RWPE1 (cell line): ENCODE results near the gene ERCC2.
A peak's percentile ranks its signal among the peaks of the same experiment; 100 is the strongest.

Experiments used
- CTCF ChIA-PET: fragments of 350-600 bp; sonication (Branson Sonifier 250); formaldehyde crosslinking; extraction: SDS; loops from one replicate; lab custom pipeline; 2021; lab: Yijun Ruan, JAX
- POLR2A ChIA-PET: fragments of 400-600 bp; formaldehyde crosslinking; extraction: SDS; loops from one replicate; lab custom pipeline; 2020; ENCODE audit warnings: antibody characterized with exemption; ENCODE audit not compliant: low non-redundant PET; lab: Yijun Ruan, JAX
- DNase-seq: peaks from one replicate; pipeline ENCODE4 v3.0.0; 2012; ENCODE audit warnings: low spot score
- H3K27ac ChIP-seq: fragments of 450-650 bp; 2 replicates; pipeline ENCODE4 v1.5.1; 2017
- TF ChIP-seq, protein P1 (sequence below): fragments of 450-650 bp; conservative IDR thresholded peaks from 2 replicates; pipeline ENCODE4 v1.5.1; 2017; ENCODE audit warnings: low read depth, mild to moderate bottlenecking

Gene ERCC2

DNA sequence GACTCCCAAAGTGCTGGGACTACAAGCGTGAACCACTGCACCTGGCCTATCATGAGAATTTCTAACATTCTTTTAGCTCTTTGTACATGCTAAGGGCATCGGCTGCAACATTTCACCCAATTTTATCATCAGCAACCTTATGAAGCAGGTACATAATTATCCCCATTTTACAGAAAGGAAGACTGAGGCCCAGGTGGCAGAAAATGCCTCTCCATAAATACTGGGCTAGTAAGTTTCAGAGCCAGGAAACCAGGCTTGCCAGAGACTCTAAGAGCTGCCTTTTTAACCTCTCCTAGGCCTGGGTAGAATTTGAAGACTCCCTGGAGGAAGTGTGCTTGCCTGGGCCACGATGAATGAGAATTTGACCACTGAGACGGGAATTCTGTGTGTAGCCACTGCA is 2.2 kb downstream of the ERCC2 start:
- CTCF ChIA-PET: interaction anchor here (0.5 to 1.0 kb wide), 2 partner anchors 13 to 71 kb away, joined by 3 read pairs; no protein-coding TSS in a partner anchor

DNA sequence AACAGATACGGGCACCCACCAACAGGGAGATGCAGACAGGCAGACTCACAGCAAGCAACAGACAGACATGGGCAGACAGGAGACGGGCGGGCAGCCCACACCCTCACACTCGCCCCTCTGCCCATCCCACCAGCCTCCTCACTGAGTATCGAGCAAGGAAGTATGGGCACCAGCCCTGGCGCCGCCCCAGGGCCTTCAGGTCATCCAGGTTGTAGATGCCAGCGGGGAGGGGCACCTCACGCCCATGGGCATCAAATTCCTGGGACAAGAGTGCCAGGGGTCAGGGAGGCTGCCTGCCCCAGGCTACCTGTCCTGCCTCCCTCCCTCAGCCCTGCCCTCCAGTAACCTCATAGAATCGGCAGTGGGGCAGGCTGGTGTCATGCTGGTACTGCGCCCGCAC is 5.7 kb downstream of the ERCC2 start:
- ChIA-PET CTCF (no interaction called here), POLR2A (no interaction called here)
- TF ChIP-seq, protein P1, sequence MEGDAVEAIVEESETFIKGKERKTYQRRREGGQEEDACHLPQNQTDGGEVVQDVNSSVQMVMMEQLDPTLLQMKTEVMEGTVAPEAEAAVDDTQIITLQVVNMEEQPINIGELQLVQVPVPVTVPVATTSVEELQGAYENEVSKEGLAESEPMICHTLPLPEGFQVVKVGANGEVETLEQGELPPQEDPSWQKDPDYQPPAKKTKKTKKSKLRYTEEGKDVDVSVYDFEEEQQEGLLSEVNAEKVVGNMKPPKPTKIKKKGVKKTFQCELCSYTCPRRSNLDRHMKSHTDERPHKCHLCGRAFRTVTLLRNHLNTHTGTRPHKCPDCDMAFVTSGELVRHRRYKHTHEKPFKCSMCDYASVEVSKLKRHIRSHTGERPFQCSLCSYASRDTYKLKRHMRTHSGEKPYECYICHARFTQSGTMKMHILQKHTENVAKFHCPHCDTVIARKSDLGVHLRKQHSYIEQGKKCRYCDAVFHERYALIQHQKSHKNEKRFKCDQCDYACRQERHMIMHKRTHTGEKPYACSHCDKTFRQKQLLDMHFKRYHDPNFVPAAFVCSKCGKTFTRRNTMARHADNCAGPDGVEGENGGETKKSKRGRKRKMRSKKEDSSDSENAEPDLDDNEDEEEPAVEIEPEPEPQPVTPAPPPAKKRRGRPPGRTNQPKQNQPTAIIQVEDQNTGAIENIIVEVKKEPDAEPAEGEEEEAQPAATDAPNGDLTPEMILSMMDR: no peak
- DNase-seq: no peak
- H3K27ac ChIP-seq: peak overlapping the region; percentile 31

More for the DNA sequence above, 2.2 kb downstream of the ERCC2 start:
- POLR2A ChIA-PET: interaction anchor here (0.5 kb wide), 1 partner anchor 469 kb away, joined by 12 read pairs; no protein-coding TSS in a partner anchor
- TF ChIP-seq, protein P1: no peak
- DNase-seq: no peak
- H3K27ac ChIP-seq: peak overlapping the region; percentile 88

DNA sequence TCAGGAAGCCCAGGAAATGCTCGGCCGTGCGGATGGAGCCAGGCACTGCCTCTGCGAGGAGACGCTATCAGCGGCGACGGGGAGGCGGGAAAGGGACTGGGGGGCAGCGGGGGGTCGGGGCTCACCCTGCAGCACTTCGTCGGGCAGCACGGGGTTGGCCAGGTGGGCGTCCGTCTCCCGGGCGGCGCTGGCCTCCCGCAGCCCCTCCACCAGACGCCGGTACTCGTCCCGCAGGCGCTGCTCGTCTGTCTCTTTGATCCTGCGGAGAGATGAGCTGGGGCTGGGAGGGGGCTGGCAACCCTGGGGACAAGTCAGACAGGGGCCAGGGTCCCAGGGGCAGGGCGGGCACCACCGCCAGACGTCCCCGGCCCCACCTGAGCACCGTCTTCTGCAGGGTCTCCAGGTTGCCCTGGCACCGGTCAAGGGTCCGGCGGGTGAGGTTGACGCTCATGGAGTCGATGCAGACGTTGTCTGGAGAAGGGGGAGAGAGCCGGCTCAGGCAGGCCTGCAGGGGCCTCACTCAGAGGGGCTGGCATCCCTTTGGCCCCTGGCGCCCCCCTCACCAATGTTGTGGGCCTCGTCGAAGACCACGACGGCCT is 6.4 kb downstream of the ERCC2 start:
- TF ChIP-seq, protein P1: no peak
- ChIA-PET POLR2A (no interaction called here), CTCF (no interaction called here)
- H3K27ac ChIP-seq: 0 out of 2 replicates have a peak overlapping the region, but pooled peaks have one; percentile 17
- no peak for DNase-seq

DNA sequence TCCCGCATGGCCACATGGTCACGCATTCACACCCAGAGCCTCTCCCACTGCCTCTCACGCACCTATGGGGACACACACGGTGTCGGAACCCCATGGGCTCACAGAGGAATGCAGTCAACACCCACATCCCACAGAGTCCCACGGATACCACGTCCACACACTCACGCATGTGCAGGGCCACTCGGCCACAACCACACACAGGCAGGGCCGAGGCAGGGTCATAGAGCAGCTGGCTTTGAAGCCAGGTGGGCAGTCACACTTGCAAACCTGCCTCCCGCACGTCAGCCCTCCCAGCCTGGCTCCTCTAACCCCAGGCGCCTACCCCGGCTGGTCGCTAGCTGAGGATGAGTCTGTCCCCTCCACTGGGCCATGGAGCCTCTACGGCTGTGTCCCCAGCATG is 8.1 kb downstream of the ERCC2 start:
- H3K27ac ChIP-seq: peak overlapping the region; percentile 17; the same call in 1 of the 2 replicates
- POLR2A ChIA-PET: no interaction called here
- TF ChIP-seq, protein P1: no peak
- CTCF ChIA-PET: no interaction called here
- DNase-seq: no peak

DNA sequence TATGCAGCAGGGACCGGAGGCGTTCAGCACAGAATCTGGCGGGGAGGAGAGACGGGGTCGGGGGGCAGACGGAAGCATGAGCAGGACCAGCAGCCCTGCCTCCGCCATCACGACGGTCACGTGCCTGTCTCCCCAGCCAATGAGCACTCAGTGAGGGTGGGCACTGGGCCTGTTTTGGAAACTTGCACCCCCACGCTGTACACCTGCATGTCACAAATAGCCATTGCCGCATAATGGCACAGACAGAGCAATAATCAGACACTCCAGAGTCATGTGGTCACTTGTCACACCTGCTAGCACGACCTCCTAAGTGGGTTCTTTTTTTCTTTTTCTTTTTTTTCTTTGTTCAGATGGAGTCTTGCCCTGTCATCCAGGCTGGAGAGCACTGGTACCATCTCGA is 8.8 kb downstream of the ERCC2 start:
- ChIA-PET CTCF (no interaction called here), POLR2A (no interaction called here)
- no peak for DNase-seq
- H3K27ac ChIP-seq: no peak overlapping the region
- TF ChIP-seq, protein P1: no peak

DNA sequence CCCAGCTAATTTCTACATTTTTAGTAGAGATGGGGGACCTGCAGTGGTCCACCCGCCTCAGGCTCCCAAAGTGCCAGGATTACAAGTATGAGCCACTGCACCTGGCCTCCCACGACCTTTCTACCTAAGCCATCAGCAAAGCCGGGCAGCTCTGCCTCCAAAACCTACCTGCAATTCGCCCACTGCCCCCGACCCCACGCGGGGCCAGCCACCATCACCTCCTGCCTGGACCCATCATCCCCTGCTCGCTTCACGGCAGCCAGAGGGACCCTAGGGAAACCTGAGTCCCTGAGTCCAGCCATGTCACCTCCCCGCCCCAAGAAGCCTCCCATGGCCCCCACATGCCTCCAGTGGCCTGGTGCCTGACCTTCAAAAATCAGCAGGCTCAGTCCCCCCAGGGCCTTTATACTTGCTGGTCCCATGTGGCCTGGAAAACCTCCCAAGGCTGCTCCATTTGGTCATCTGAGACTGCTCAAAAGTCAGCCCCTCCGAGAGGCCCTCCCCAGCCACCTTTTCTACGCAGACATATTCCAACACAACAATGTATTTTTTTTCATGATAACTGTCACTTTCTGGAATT is 12.1 kb downstream of the ERCC2 start:
- POLR2A ChIA-PET: no interaction called here
- TF ChIP-seq, protein P1: no peak
- CTCF ChIA-PET: no interaction called here
- peak overlapping the region; percentile 26 for H3K27ac ChIP-seq
- no peak for DNase-seq
